ENCODE data around the gene KCNK18. TPM values are rescaled to one million over a fixed set of nuclear protein-coding genes. Genes with fewer than 3 reads are reported as not detected.

KCNK18 gene
- total RNA-seq, 2 experiments from 2014 or later, result not detected

GRCh38 chr10:117165538-117166417 lies 31.5 kb upstream of the KCNK18 start:
- DNase-seq, result no peak
- ChIA-PET CTCF (interaction anchor here (0.6 to 1.7 kb wide), 3 partner anchors 9 to 1093 kb away, joined by 3 to 6 read pairs (median 5); no protein-coding TSS in a partner anchor), POLR2A (no interaction called here)
- Mint-ChIP-seq H3K4me1 (peaks cover 17% of the 10 kb centered on the region), H3K27ac (peak overlapping the region; percentile 71), H3K9me3 (no peaks in the 10 kb centered on the region), H3K4me3 (no peak overlapping the region), H3K27me3 (peaks cover 84% of the 10 kb centered on the region), H3K36me3 (ENCODE audit: low read depth) (no peaks in the 10 kb centered on the region)

- DNase-seq, result no peak
- Mint-ChIP-seq H3K27ac (no peak overlapping the region), H3K4me1 (peaks cover 17% of the 10 kb centered on the region), H3K27me3 (peaks cover 82% of the 10 kb centered on the region), H3K36me3 (ENCODE audit: low read depth) (no peaks in the 10 kb centered on the region), H3K4me3 (peak overlapping the region; percentile 6), H3K9me3 (no peaks in the 10 kb centered on the region)
- POLR2A ChIA-PET, result no interaction called here
- CTCF ChIA-PET, result interaction anchor here (0.6 to 2.7 kb wide), 13 partner anchors 8 to 1092 kb away, joined by 3 to 11 read pairs (median 3); no protein-coding TSS in a partner anchor
These were observed 30.6 kb upstream of the KCNK18 start for GRCh38 chr10:117166418-117167345.

- no peak for DNase-seq
- H3K9me3 Mint-ChIP-seq, result no peaks in the 10 kb centered on the region
- ChIA-PET CTCF (interaction anchor here (0.8 to 2.7 kb wide), 10 partner anchors 18 to 379 kb away, joined by 3 to 11 read pairs (median 4); no protein-coding TSS in a partner anchor), POLR2A (no interaction called here)
- no peaks in the 10 kb centered on the region for H3K36me3 Mint-ChIP-seq (ENCODE audit: low read depth)
- no peak overlapping the region for H3K27ac Mint-ChIP-seq
- H3K4me1 Mint-ChIP-seq, result peaks cover 14% of the 10 kb centered on the region
- H3K4me3 Mint-ChIP-seq, result no peak overlapping the region
- peaks cover 84% of the 10 kb centered on the region for H3K27me3 Mint-ChIP-seq
These were observed 29.9 kb upstream of the KCNK18 start for GRCh38 chr10:117167346-117167788.

DNA sequence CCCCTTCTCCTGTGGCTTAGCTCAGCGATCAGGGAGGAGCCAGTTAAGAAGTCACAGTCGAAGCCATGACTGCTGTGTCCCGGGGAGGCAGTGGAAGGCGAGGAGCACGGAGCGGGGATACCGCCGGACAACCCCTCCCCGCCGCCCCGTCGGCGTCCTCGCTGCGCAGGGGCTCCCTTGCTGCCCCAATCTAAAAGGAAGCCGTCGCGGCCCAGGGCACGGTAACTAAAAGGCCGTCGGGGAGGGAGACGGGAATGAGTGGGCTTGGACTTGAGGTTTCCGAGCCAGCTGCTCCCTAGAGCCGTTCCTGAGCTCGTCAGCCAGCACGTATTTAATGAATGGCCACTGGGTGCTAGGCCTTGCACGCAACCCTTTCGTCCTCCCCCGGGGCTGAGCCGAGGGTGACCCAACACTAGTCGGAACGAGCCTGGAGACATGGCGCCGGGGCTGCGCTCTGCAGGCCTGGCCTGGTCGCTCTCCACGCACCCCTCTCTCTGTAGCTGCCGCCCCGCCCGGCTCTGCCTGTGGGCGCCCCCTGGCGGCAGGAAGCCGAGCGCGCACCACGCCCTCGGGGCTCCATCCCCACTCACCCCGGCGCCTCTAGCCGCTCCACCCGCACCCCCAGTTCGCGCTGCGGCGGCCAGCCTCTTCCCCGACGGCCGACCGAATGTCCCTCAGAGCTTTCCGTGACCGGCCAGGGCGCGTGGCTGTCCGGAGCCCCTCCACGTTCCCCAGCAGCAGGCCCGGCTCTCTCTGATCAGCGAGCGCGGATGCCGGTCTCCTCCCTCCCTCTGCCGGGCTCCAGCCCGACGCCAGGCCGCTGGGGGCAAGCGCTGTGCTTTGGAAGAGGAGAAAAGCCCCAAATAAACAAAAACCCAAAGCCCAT lies 29.3 kb upstream of the KCNK18 start:
- Mint-ChIP-seq H3K36me3 (ENCODE audit: low read depth) (no peaks in the 10 kb centered on the region), H3K4me3 (no peak overlapping the region), H3K27ac (no peak overlapping the region), H3K9me3 (no peaks in the 10 kb centered on the region), H3K4me1 (peaks cover 10% of the 10 kb centered on the region), H3K27me3 (peaks cover 83% of the 10 kb centered on the region)
- ChIA-PET POLR2A (no interaction called here), CTCF (interaction anchor here (0.6 to 2.7 kb wide), 10 partner anchors 19 to 380 kb away, joined by 3 to 11 read pairs (median 3); no protein-coding TSS in a partner anchor)
- DNase-seq, result peak; percentile 52

DNA sequence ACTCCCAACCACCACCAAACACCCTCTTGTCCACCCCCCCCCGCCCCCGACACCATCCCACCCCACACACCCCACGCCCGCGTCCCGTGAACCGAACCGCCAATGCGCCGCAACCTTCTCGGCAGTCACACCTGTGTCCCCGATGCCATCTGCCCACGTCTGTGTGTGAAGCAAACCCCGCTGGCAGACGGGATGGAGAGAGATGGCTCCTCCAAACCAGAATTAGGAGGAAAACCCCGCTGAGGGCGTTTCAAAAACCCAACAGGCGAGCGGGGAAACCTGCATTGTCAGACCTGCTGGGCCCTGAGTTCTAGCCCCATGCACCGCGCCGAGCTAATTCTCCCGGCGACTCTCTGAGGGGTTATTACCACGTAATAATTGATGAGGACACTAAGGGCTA lies 28.6 kb upstream of the KCNK18 start:
- no peaks in the 10 kb centered on the region for H3K36me3 Mint-ChIP-seq (ENCODE audit: low read depth)
- POLR2A ChIA-PET, result no interaction called here
- DNase-seq, result no peak
- H3K27ac Mint-ChIP-seq, result no peak overlapping the region
- H3K27me3 Mint-ChIP-seq, result peaks cover 83% of the 10 kb centered on the region
- peaks cover 9% of the 10 kb centered on the region for H3K4me1 Mint-ChIP-seq
- no peaks in the 10 kb centered on the region for H3K9me3 Mint-ChIP-seq
- H3K4me3 Mint-ChIP-seq, result no peak overlapping the region
- CTCF ChIA-PET, result interaction anchor here (1.9 to 2.7 kb wide), 3 partner anchors 29 to 372 kb away, joined by 10 to 11 read pairs (median 10); no protein-coding TSS in a partner anchor

- H3K9me3 Mint-ChIP-seq, result no peaks in the 10 kb centered on the region
- H3K4me1 Mint-ChIP-seq, result peaks cover 9% of the 10 kb centered on the region
- no peaks in the 10 kb centered on the region for H3K36me3 Mint-ChIP-seq (ENCODE audit: low read depth)
- CTCF ChIA-PET, result interaction anchor here (0.7 to 1.9 kb wide), 2 partner anchors 10 to 373 kb away, joined by 3 to 5 read pairs; no protein-coding TSS in a partner anchor
- H3K4me3 Mint-ChIP-seq, result no peak overlapping the region
- DNase-seq, result no peak
- H3K27ac Mint-ChIP-seq, result no peak overlapping the region
- H3K27me3 Mint-ChIP-seq, result peaks cover 77% of the 10 kb centered on the region
- POLR2A ChIA-PET, result no interaction called here
These were observed 27.8 kb upstream of the KCNK18 start for GRCh38 chr10:117169480-117169879.

DNA sequence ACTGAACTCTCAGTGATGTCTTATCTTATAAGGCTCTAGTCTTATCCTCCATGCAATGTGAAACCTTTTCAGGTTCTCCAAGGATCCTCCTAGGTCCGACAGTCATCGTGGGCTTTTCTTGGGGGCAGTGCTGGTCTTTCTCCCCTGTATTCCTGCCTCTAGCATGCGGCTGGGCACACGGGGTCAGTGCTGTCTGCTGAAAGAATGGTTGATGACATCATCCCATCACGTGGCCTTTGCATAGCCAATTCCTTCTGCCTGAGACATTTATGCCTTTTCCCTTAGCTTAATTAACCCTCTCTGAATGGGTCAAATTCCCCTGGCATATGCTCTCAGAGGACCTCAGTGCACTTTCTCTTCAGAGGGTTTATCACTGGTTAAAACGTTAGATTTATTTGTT lies 27.0 kb upstream of the KCNK18 start:
- ChIA-PET CTCF (interaction anchor here (0.7 to 1.9 kb wide), 2 partner anchors 34 to 374 kb away, joined by 3 to 5 read pairs; no protein-coding TSS in a partner anchor), POLR2A (no interaction called here)
- H3K4me3 Mint-ChIP-seq, result no peak overlapping the region
- H3K27me3 Mint-ChIP-seq, result peaks cover 75% of the 10 kb centered on the region
- no peaks in the 10 kb centered on the region for H3K36me3 Mint-ChIP-seq (ENCODE audit: low read depth)
- H3K4me1 Mint-ChIP-seq, result peaks cover 15% of the 10 kb centered on the region
- DNase-seq, result no peak
- H3K27ac Mint-ChIP-seq, result no peak overlapping the region
- no peaks in the 10 kb centered on the region for H3K9me3 Mint-ChIP-seq

DNA sequence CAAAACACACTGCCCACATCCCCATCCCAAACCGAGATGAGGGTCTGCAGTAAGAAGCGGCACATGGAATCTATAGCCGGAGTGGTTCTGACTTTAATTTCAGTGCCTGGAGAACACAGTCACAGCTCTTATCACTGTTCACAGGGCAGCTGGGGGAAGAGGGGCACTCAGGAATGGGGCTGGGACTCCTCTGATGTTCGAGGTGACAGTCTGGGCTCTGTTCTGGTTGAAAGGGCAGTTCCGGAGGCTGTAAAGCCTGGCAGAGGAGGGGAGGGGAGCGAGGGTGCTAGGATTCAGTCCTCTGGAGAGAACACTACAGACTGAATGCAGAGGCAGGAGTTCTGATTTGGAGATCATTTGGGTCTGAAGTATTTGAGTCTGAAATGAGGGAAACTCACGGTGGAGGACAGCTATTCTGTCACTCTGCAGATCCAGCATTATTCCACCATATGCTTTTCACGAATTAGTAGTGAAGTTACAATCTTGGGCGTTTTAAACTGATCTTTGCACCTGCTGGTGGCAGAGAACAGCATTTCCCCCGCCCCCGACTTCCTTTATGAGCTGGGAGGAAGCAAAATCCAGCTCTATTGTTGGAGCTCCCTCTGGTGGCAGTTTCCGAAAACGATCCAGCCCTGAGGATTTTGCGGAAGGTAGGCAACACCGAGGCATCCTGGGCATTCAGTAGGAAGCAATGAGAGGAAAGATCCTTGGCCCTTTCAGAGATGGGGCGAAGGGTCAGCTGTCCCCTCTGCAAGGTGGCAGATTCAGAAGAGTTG lies 22.7 kb upstream of the KCNK18 start:
- no peaks in the 10 kb centered on the region for H3K9me3 Mint-ChIP-seq
- peak; percentile 84 for DNase-seq
- H3K27ac Mint-ChIP-seq, result peak overlapping the region; percentile 87
- CTCF ChIA-PET, result interaction anchor here (0.6 to 2.8 kb wide), 23 partner anchors 9 to 563 kb away, joined by 3 to 24 read pairs (median 4); partner anchors contain the start of gene KCNK18
- H3K4me1 Mint-ChIP-seq, result peaks cover 18% of the 10 kb centered on the region
- peak overlapping the region; percentile 77 for H3K4me3 Mint-ChIP-seq
- H3K36me3 Mint-ChIP-seq (ENCODE audit: low read depth), result no peaks in the 10 kb centered on the region
- peaks cover 39% of the 10 kb centered on the region for H3K27me3 Mint-ChIP-seq
- POLR2A ChIA-PET, result no interaction called here

DNA sequence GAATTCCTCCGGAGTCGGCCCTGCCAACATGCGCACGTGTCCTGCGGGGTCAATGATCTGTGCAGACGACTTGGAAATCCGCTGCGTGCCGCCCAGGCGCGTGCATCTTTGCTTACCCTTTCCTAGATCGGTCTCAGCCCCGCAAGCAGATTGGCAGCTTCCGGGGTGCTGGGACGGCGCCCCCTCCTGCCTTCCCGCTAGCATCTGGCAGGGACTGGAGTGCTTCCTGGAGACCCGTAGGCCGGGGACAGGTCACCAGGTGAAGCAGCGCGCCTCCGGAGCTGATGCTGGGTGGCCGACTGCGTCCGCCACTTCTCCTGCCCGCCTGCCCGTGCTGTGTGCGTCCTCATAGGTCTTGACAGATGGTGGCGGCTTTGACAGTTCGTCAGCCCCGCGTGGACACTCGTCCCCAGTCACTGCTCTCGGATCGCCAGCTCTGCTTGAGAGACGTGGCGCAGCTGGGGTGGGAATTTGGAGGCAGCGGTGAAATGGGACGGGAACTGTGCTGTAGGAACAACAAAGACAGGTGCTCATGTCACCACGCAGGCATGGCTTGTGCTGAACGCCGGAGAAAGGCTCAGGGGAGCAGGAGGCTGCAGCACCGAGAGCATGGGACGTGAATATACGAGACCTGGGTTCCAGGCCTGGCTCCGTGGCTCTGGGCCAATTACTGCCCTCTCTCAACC lies 21.9 kb upstream of the KCNK18 start:
- POLR2A ChIA-PET, result no interaction called here
- peaks cover 37% of the 10 kb centered on the region for H3K27me3 Mint-ChIP-seq
- no peaks in the 10 kb centered on the region for H3K36me3 Mint-ChIP-seq (ENCODE audit: low read depth)
- H3K4me3 Mint-ChIP-seq, result peak overlapping the region; percentile 77
- CTCF ChIA-PET, result interaction anchor here (0.5 to 2.8 kb wide), 21 partner anchors 9 to 563 kb away, joined by 3 to 24 read pairs (median 4); partner anchors contain the start of gene KCNK18
- no peaks in the 10 kb centered on the region for H3K9me3 Mint-ChIP-seq
- peak overlapping the region; percentile 87 for H3K27ac Mint-ChIP-seq
- peak; percentile 11 for DNase-seq
- H3K4me1 Mint-ChIP-seq, result peaks cover 18% of the 10 kb centered on the region

DNA sequence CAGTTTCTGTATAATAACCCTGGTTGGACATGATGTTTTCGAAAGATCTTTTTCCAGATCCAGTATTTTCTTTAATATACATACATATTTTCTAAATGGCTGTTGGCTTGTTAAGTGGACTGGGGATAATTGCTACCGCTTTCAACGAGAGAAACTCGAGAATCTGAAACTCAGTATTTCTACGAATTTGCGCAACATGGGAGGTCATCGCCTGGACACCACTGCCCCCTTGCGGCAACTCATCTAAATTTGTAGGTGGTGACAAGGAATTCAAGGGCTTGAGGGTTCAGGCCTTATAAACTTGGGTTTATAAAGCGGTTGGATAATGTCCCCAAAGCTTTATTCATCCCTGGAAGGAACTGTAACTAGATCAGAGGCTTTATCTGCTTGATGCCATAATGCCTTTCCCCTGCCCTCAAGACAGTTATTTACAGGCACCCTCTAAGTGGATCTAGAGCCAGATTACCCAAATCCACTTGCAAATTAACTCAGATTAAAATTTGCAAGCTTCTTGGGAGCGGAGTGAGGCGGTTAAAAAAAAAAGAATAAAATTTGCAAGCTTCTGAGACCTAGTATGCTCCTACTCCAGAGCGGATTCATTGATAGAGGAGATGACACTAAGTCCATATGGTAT lies 21.3 kb upstream of the KCNK18 start:
- H3K36me3 Mint-ChIP-seq (ENCODE audit: low read depth), result no peaks in the 10 kb centered on the region
- peaks cover 18% of the 10 kb centered on the region for H3K4me1 Mint-ChIP-seq
- ChIA-PET POLR2A (no interaction called here), CTCF (interaction anchor here (0.5 to 2.8 kb wide), 10 partner anchors 11 to 388 kb away, joined by 3 to 24 read pairs (median 4); partner anchors contain the start of gene KCNK18)
- no peak overlapping the region for H3K27ac Mint-ChIP-seq
- peaks cover 37% of the 10 kb centered on the region for H3K27me3 Mint-ChIP-seq
- H3K9me3 Mint-ChIP-seq, result no peaks in the 10 kb centered on the region
- peak overlapping the region; percentile 77 for H3K4me3 Mint-ChIP-seq
- peak; percentile 79 for DNase-seq
